ENCODE data around the gene CSF1R. TPM values are rescaled to one million over a fixed set of nuclear protein-coding genes. Genes with fewer than 3 reads are reported as not detected.

CSF1R gene
- polyA plus RNA-seq, 1 donor from 2014 or later = 0.10 TPM

GRCh38 chr5:150124111-150124557 is 37.8 kb upstream of the CSF1R start:
- no peak overlapping the region for H3K4me3 Mint-ChIP-seq
- no peaks in the 10 kb centered on the region for H3K9me3 Mint-ChIP-seq
- H3K36me3 Mint-ChIP-seq = no peaks in the 10 kb centered on the region
- H3K27me3 Mint-ChIP-seq = no peaks in the 10 kb centered on the region
- H3K4me1 Mint-ChIP-seq = peaks cover 0 to 4% (median 0%) of the 10 kb centered on the region in 3 donors
- H3K27ac Mint-ChIP-seq = no peak overlapping the region

DNA sequence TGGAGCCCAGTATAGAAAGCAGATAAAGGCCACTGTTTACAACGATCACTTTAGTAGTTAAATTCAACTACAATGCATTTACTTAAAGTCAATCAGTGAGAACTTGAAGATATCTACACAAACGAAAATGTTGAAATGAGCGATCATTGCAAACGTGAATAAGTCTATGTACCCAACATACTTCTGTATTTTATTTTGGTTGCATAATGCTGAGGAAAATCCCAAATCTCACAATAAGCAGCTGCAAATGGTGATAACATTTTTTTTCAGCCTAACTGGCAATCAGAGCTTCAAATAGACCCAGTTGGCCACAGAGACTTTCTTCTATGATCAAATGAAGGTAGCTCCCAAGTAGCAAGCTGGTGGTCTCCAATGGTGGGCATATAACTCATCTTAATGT is 37.2 kb upstream of the CSF1R start:
- Mint-ChIP-seq H3K36me3 (no peaks in the 10 kb centered on the region), H3K27me3 (no peaks in the 10 kb centered on the region), H3K27ac (no peak overlapping the region), H3K4me1 (peaks cover 0 to 4% (median 0%) of the 10 kb centered on the region in 3 donors), H3K9me3 (no peaks in the 10 kb centered on the region), H3K4me3 (no peak overlapping the region)

DNA sequence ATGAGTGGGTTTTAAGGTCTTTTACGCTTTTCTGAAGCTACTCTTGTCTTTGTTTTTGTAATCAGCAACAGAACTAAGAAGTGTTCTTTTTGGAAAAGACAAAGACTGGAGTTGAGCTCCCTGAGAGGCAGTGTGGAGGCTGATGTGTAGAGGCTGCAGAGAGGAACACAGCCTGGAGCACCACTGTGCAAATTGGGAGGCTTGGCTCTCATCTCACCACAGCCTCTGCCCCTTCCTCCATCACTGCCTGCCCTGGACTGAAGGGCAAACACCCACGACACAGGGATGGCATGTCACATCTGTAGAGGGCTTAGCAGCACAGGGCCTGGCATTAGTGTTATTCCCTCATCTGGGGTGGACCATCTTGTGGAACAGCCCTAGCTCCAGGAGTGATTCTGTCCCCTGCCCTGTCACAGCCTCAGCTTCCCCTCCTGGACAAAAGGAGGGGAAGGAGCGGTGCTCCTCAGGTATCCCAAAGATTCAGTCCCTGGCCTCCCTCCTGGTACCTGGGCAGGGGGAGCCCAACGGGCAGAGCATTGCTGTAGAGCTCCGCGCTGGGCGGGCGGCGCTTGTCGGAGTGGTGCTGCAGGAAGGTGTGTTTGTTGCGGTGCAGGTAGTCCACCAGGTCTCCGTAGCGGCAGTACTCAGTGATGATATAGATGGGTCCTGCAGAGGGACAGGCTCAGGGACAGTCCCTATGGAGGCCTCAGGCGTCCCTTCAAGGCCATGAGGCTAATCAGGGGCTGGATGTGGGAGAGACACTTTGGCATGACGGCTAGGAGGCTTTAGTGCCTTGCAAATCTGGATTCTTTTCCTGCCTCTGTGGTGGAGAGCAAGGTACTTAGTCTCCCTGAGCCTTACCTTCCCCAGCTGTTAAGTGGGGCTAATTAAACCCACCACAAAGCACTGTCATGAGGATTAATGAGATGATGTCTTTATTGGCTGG is 36.5 kb upstream of the CSF1R start:
- Mint-ChIP-seq H3K27me3 (no peaks in the 10 kb centered on the region), H3K9me3 (no peaks in the 10 kb centered on the region), H3K4me1 (peaks cover 0 to 2% (median 0%) of the 10 kb centered on the region in 3 donors), H3K27ac (peak overlapping the region in 1 of 3 donors; percentile 13), H3K4me3 (no peak overlapping the region), H3K36me3 (no peaks in the 10 kb centered on the region)

- no peaks in the 10 kb centered on the region for H3K9me3 Mint-ChIP-seq
- H3K27ac Mint-ChIP-seq = no peak overlapping the region
- no peaks in the 10 kb centered on the region for H3K27me3 Mint-ChIP-seq
- no peaks in the 10 kb centered on the region for H3K36me3 Mint-ChIP-seq
- peaks cover 0 to 1% (median 0%) of the 10 kb centered on the region in 3 donors for H3K4me1 Mint-ChIP-seq
- peak overlapping the region in 1 of 4 donors; percentile 9 for H3K4me3 Mint-ChIP-seq
Measured at GRCh38 chr5:150122158-150122510, 35.8 kb upstream of the CSF1R start.

- Mint-ChIP-seq H3K27ac (no peak overlapping the region), H3K4me3 (peak overlapping the region in 1 of 4 donors; percentile 9), H3K27me3 (no peaks in the 10 kb centered on the region), H3K9me3 (no peaks in the 10 kb centered on the region), H3K4me1 (peaks cover 0 to 1% (median 0%) of the 10 kb centered on the region in 3 donors), H3K36me3 (no peaks in the 10 kb centered on the region)
Measured at GRCh38 chr5:150121448-150122157, 35.2 kb upstream of the CSF1R start.

- H3K36me3 Mint-ChIP-seq = no peaks in the 10 kb centered on the region
- H3K4me1 Mint-ChIP-seq = peaks cover 0 to 1% (median 0%) of the 10 kb centered on the region in 3 donors
- H3K27ac Mint-ChIP-seq = peak overlapping the region in 1 of 3 donors; percentile 83
- no peak overlapping the region for H3K4me3 Mint-ChIP-seq
- H3K9me3 Mint-ChIP-seq = no peaks in the 10 kb centered on the region
- no peaks in the 10 kb centered on the region for H3K27me3 Mint-ChIP-seq
Measured at GRCh38 chr5:150120617-150121447, 34.5 kb upstream of the CSF1R start.

- no peaks in the 10 kb centered on the region for H3K9me3 Mint-ChIP-seq
- peaks cover 0 to 1% (median 0%) of the 10 kb centered on the region in 3 donors for H3K4me1 Mint-ChIP-seq
- H3K4me3 Mint-ChIP-seq = no peak overlapping the region
- H3K36me3 Mint-ChIP-seq = no peaks in the 10 kb centered on the region
- no peaks in the 10 kb centered on the region for H3K27me3 Mint-ChIP-seq
- peak overlapping the region in 1 of 3 donors; percentile 16 for H3K27ac Mint-ChIP-seq
Measured at GRCh38 chr5:150120062-150120441, 33.7 kb upstream of the CSF1R start.

GRCh38 chr5:150119421-150120061 is 33.2 kb upstream of the CSF1R start:
- Mint-ChIP-seq H3K36me3 (no peaks in the 10 kb centered on the region), H3K27ac (peak overlapping the region in 1 of 3 donors; percentile 16), H3K4me1 (peaks cover 0 to 1% (median 0%) of the 10 kb centered on the region in 3 donors), H3K9me3 (no peaks in the 10 kb centered on the region), H3K27me3 (no peaks in the 10 kb centered on the region), H3K4me3 (no peak overlapping the region)

GRCh38 chr5:150118561-150119229 is 32.3 kb upstream of the CSF1R start:
- Mint-ChIP-seq H3K36me3 (no peaks in the 10 kb centered on the region), H3K4me1 (peaks cover 0 to 1% (median 0%) of the 10 kb centered on the region in 3 donors), H3K27me3 (no peaks in the 10 kb centered on the region), H3K27ac (no peak overlapping the region), H3K4me3 (no peak overlapping the region), H3K9me3 (no peaks in the 10 kb centered on the region)

- H3K27ac Mint-ChIP-seq = no peak overlapping the region
- H3K4me3 Mint-ChIP-seq = no peak overlapping the region
- H3K9me3 Mint-ChIP-seq = no peaks in the 10 kb centered on the region
- H3K4me1 Mint-ChIP-seq = peaks cover 0 to 1% (median 0%) of the 10 kb centered on the region in 3 donors
- H3K36me3 Mint-ChIP-seq = no peaks in the 10 kb centered on the region
- no peaks in the 10 kb centered on the region for H3K27me3 Mint-ChIP-seq
Measured at GRCh38 chr5:150117945-150118560, 31.7 kb upstream of the CSF1R start.

GRCh38 chr5:150116667-150117400 is 30.5 kb upstream of the CSF1R start:
- H3K4me3 Mint-ChIP-seq = no peak overlapping the region
- H3K27ac Mint-ChIP-seq = no peak overlapping the region
- H3K9me3 Mint-ChIP-seq = no peaks in the 10 kb centered on the region
- no peaks in the 10 kb centered on the region for H3K4me1 Mint-ChIP-seq
- no peaks in the 10 kb centered on the region for H3K36me3 Mint-ChIP-seq
- no peaks in the 10 kb centered on the region for H3K27me3 Mint-ChIP-seq

GRCh38 chr5:150114773-150115408 is 28.5 kb upstream of the CSF1R start:
- no peaks in the 10 kb centered on the region for H3K9me3 Mint-ChIP-seq
- no peaks in the 10 kb centered on the region for H3K27me3 Mint-ChIP-seq
- H3K4me1 Mint-ChIP-seq = no peaks in the 10 kb centered on the region
- H3K27ac Mint-ChIP-seq = no peak overlapping the region
- H3K36me3 Mint-ChIP-seq = no peaks in the 10 kb centered on the region
- no peak overlapping the region for H3K4me3 Mint-ChIP-seq
